ENCODE data around the gene GMPS. TPM values are rescaled to one million over a fixed set of nuclear protein-coding genes. Genes with fewer than 3 reads are reported as not detected.

GMPS gene
- total and polyA plus RNA-seq, 2 of the 8 experiments (the other 6 are each of a cell fraction or from before 2014, with no cell fraction given), result 57.7 to 175 TPM

DNA sequence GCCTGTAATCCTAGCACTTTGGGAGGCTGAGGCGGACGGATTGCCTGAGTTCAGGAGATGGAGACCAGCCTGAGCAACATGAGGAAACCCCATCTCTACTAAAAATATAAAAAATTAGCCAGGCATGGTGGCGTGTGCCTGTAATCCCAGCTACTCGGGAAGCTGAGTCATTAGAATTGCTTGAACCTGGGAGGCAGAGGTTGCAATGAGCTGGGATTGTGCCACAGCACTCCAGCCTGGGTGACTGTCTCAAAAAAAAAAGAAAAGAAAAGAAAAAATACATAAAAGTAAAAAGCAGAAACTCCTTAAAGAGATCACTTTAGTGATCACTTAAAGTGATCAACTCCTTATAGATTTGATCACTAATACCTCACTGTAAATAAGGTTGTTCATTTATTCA lies 78.0 kb downstream of the GMPS start:
- no peak overlapping the region for H3K18ac ChIP-seq (ENCODE audit: extremely low read depth, low read length)
- CTCF ChIA-PET (ENCODE audit: partially characterized antibody), result interaction anchor here (1.0 to 1.7 kb wide), 3 partner anchors 8 to 31 kb away, joined by 3 to 6 read pairs (median 4); no protein-coding TSS in a partner anchor
- H4K8ac ChIP-seq (ENCODE audit: extremely low read depth, insufficient read depth, low read length), result no peak overlapping the region
- H2BK20ac ChIP-seq (ENCODE audit: low read length), result no peak overlapping the region
- H3K9me3 ChIP-seq (ENCODE audit: insufficient read depth in 2 of 2, low read depth in 1 of 2, low read length in 1 of 2), result no peaks in the 10 kb centered on the region
- no peak overlapping the region for H4K91ac ChIP-seq (replicated peaks; ENCODE audit: insufficient read length, low read length)
- no peak overlapping the region for H3K23ac ChIP-seq (ENCODE audit: insufficient read length)
- H2BK15ac ChIP-seq (ENCODE audit: low read length), result no peak overlapping the region
- no peak overlapping the region for H2AFZ ChIP-seq (ENCODE audit: low read length)
- H3K79me2 ChIP-seq (ENCODE audit: control insufficient read depth in 1 of 2, insufficient read depth in 2 of 2, low read length in 2 of 2), result no peaks in the 10 kb centered on the region
- no peaks in the 10 kb centered on the region for H3K79me1 ChIP-seq (ENCODE audit: low read depth, low read length)
- no peaks in the 10 kb centered on the region for H3K36me3 ChIP-seq (ENCODE audit: control insufficient read depth in 2 of 4, insufficient read depth in 4 of 4, low read length in 3 of 4)
- no peak overlapping the region for H3K14ac ChIP-seq (ENCODE audit: insufficient read length)
- peaks cover 0 to 9% (median 7%) of the 10 kb centered on the region in 4 experiments; a peak in 5 of 7 replicates for H3K4me1 ChIP-seq (replicated peaks in 1 of 4; ENCODE audit: control insufficient read depth in 3 of 4, insufficient read depth in 4 of 4, low read length in 3 of 4)
- H3K4me3 ChIP-seq (ENCODE audit: extremely low read depth in 1 of 4, insufficient read depth in 2 of 4, low read depth in 3 of 4, low read length in 4 of 4), result no peak overlapping the region
- no peaks in the 10 kb centered on the region for H4K20me1 ChIP-seq (replicated peaks in 1 of 2; ENCODE audit: control insufficient read depth in 1 of 2, insufficient read depth in 2 of 2, low read length in 2 of 2)
- no peak overlapping the region for H3K4me2 ChIP-seq (ENCODE audit: insufficient read depth in 1 of 2, low read depth in 2 of 2, low read length in 2 of 2)
- POLR2A ChIA-PET (ENCODE audit: partially characterized antibody), result interaction anchor here (1.3 kb wide), 1 partner anchor 77 kb away, joined by 3 read pairs; the partner anchor contains the start of gene GMPS
- no peak overlapping the region for H3K27ac ChIP-seq (ENCODE audit: low read depth, low read length)
- DNase-seq (ENCODE audit: low read depth in 1 of 2, low spot score in 2 of 2) (no peak), FAIRE-seq (no peak)
- H4K5ac ChIP-seq (ENCODE audit: insufficient read length, low read depth, low read length), result no peak overlapping the region
- WGBS, 2 experiments (ENCODE audit: extremely low coverage in 1 of 2, insufficient coverage in 1 of 2, insufficient read length in 1 of 2, insufficient replicate concordance in 2 of 2, low coverage in 1 of 2, low lambda C conversion rate in 2 of 2, missing lambda C conversion rate in 1 of 2), result 87% methylated on average over 4 of the region's 4 CpGs; no CpG with 5 or more reads in 1 of the 2 experiments
- no peak overlapping the region for H3K4ac ChIP-seq (replicated peaks; ENCODE audit: insufficient read length, low read depth, low read length)
- no peak overlapping the region for H2AK5ac ChIP-seq (ENCODE audit: low read depth, low read length)
- H2BK5ac ChIP-seq (ENCODE audit: low read depth, low read length), result no peak overlapping the region
- no peak overlapping the region for H3K56ac ChIP-seq (replicated peaks; ENCODE audit: insufficient read length, low read depth, low read length)
- H2BK120ac ChIP-seq (replicated peaks; ENCODE audit: low read depth, low read length), result no peak overlapping the region
- no peaks in the 10 kb centered on the region for H3K27me3 ChIP-seq (replicated peaks in 1 of 4; ENCODE audit: control insufficient read depth in 3 of 4, extremely low read depth in 1 of 4, insufficient read depth in 3 of 4, low read length in 3 of 4)
- H3K9ac ChIP-seq (replicated peaks in 1 of 4; ENCODE audit: extremely low read depth in 1 of 4, low read depth in 3 of 4, low read length in 3 of 4), result no peak overlapping the region
- no peak overlapping the region for H2BK12ac ChIP-seq (ENCODE audit: low read depth, low read length)
- H3K23me2 ChIP-seq (ENCODE audit: low read depth, low read length), result no peaks in the 10 kb centered on the region
- no peak for TF ChIP-seq KDM1A (IDR thresholded peaks at IDR 0.05; ENCODE audit: borderline replicate concordance, low read length)
- no peak for TF ChIP-seq HDAC2 (IDR thresholded peaks at IDR 0.05; ENCODE audit: borderline replicate concordance in 1 of 2, low read depth in 2 of 2, low read length in 2 of 2)
- no peak for TF ChIP-seq CHD2 (IDR thresholded peaks at IDR 0.05; ENCODE audit: low read length)
- no peak for TF ChIP-seq FOSL1 (IDR thresholded peaks at IDR 0.05; ENCODE audit: insufficient read depth, low read depth, low read length)
- no peak for TF ChIP-seq BACH1 (IDR thresholded peaks at IDR 0.05; ENCODE audit: low read length)
- no peak for TF ChIP-seq EP300 (IDR thresholded peaks at IDR 0.05; ENCODE audit: borderline replicate concordance in 1 of 2, low read depth in 2 of 2, low read length in 2 of 2)
- TF ChIP-seq GABPA (IDR thresholded peaks at IDR 0.05; ENCODE audit: borderline replicate concordance, insufficient read depth, low read length), result no peak
- TF ChIP-seq JUN (IDR thresholded peaks at IDR 0.05; ENCODE audit: low read depth, low read length), result no peak
- TF ChIP-seq, protein P1, sequence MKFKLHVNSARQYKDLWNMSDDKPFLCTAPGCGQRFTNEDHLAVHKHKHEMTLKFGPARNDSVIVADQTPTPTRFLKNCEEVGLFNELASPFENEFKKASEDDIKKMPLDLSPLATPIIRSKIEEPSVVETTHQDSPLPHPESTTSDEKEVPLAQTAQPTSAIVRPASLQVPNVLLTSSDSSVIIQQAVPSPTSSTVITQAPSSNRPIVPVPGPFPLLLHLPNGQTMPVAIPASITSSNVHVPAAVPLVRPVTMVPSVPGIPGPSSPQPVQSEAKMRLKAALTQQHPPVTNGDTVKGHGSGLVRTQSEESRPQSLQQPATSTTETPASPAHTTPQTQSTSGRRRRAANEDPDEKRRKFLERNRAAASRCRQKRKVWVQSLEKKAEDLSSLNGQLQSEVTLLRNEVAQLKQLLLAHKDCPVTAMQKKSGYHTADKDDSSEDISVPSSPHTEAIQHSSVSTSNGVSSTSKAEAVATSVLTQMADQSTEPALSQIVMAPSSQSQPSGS (IDR thresholded peaks at IDR 0.05; ENCODE audit: low read length), result no peak

Measured in H1 (cell line).